Endodermal cell (in vitro differentiated cells): Measurements from ENCODE around the gene ADGRL3. TPM values are rescaled to one million over a fixed set of nuclear protein-coding genes. Genes with fewer than 3 reads are reported as not detected.

Source experiments
- DNase-seq: peaks from one replicate; pipeline ENCODE4 v3.0.0-alpha.2; 2017
- H3K27ac ChIP-seq: 2 replicates; pipeline ENCODE4 v1.5.1; 2013; ENCODE audit warnings: mild to moderate bottlenecking, low read depth, low read length, moderate library complexity
- H3K27me3 ChIP-seq: 2 replicates; pipeline ENCODE4 v1.6.1; 2013; ENCODE audit warnings: mild to moderate bottlenecking, low read length, moderate library complexity; ENCODE audit not compliant: insufficient read depth, control insufficient read depth, poor library complexity, severe bottlenecking
- H3K36me3 ChIP-seq: 2 replicates; pipeline ENCODE4 v1.7.0; 2013; ENCODE audit warnings: mild to moderate bottlenecking, low read length, moderate library complexity; ENCODE audit not compliant: control insufficient read depth, insufficient read depth
- H3K4me1 ChIP-seq: one replicate; pipeline ENCODE4 v1.7.0; 2013; ENCODE audit warnings: low read length; ENCODE audit not compliant: control insufficient read depth, insufficient read depth
- H3K4me3 ChIP-seq: 2 replicates; pipeline ENCODE4 v1.5.1; 2013; ENCODE audit warnings: mild to moderate bottlenecking, low read length, moderate library complexity
- H3K9ac ChIP-seq: 2 replicates; pipeline ENCODE4 v1.6.1; 2013; ENCODE audit warnings: mild to moderate bottlenecking, low read length, moderate library complexity; ENCODE audit not compliant: poor library complexity, severe bottlenecking; ENCODE audit errors: extremely low read depth
- H3K9me3 ChIP-seq: 2 replicates; pipeline ENCODE4 v1.6.1; 2013; ENCODE audit warnings: mild to moderate bottlenecking, low read length, moderate library complexity; ENCODE audit not compliant: control insufficient read depth
- H3K27ac Mint-ChIP-seq: 2 replicates; pipeline ENCODE4 v1.8.0; 2020; ENCODE audit warnings: mixed read lengths
- H3K27me3 Mint-ChIP-seq: 2 replicates; pipeline ENCODE4 v1.8.0; 2021; ENCODE audit warnings: mild to moderate bottlenecking, mixed read lengths; ENCODE audit not compliant: insufficient read depth
- H3K36me3 Mint-ChIP-seq: 2 replicates; pipeline ENCODE4 v1.8.0; 2020; ENCODE audit warnings: low read depth, mixed read lengths
- H3K4me1 Mint-ChIP-seq: 2 replicates; pipeline ENCODE4 v1.8.0; 2020; ENCODE audit warnings: mixed read lengths
- H3K4me3 Mint-ChIP-seq: 2 replicates; pipeline ENCODE4 v1.8.0; 2020; ENCODE audit warnings: mild to moderate bottlenecking, moderate library complexity, mixed read lengths
- H3K9me3 Mint-ChIP-seq: 2 replicates; pipeline ENCODE4 v1.8.0; 2020; ENCODE audit warnings: mild to moderate bottlenecking, mixed read lengths
- CTCF ChIP-seq: fragments of 200-600 bp; sonication (generic); conservative IDR thresholded peaks from 2 replicates; pipeline ENCODE4 v1.5.0; 2021; ENCODE audit warnings: antibody characterized with exemption, mild to moderate bottlenecking
- WGBS, 2 experiments: methylation state at CpG; one replicate each; pipeline versions ENCODE4 v1.1.5 to v1.1.7; 2013; ENCODE audit warnings: missing lambda C conversion rate in 2 of 2, mixed read lengths in 1 of 2; ENCODE audit not compliant: insufficient coverage in 1 of 2, insufficient read length in 1 of 2; 5-methylcytosine and 5-hydroxymethylcytosine counted together
- total RNA-seq, 2 donors: library from RNA; stranded (reverse); fragmentation: NEBNext Ultra II Directional in 1 of 2; extraction: Animal tissue kit (Norgen Biotek cat#: 25700) in 1 of 2; gene quantifications; 2 replicates in 1 of 2; 3 replicates in 1 of 2; pipeline ENCODE4 v1.2.1, GENCODE V29; 2021

ADGRL3 gene
- total RNA-seq, 2 donors from 2014 or later, result 9.9 to 10.3 TPM

GRCh38 chr4:61994036-61994435 lies 793.9 kb downstream of the ADGRL3 start:
- H3K9ac ChIP-seq, result no peak overlapping the region
- no peaks in the 10 kb centered on the region for H3K9me3 ChIP-seq
- H3K27ac ChIP-seq, result no peak overlapping the region
- no peaks in the 10 kb centered on the region for H3K27me3 ChIP-seq
- H3K4me3 ChIP-seq, result no peak overlapping the region
- TF ChIP-seq CTCF, result no peak
- no peaks in the 10 kb centered on the region for H3K9me3 Mint-ChIP-seq
- H3K4me3 Mint-ChIP-seq, result no peak overlapping the region
- H3K27ac Mint-ChIP-seq, result no peak overlapping the region
- H3K36me3 Mint-ChIP-seq, result no peaks in the 10 kb centered on the region
- no peak for DNase-seq
- H3K4me1 Mint-ChIP-seq, result peaks cover 4% of the 10 kb centered on the region
- WGBS, 2 experiments, result 92 to 96% methylated on average over 5 to 6 of the region's 6 CpGs
- no peaks in the 10 kb centered on the region for H3K27me3 Mint-ChIP-seq
- no peaks in the 10 kb centered on the region for H3K4me1 ChIP-seq
- no peaks in the 10 kb centered on the region for H3K36me3 ChIP-seq

DNA sequence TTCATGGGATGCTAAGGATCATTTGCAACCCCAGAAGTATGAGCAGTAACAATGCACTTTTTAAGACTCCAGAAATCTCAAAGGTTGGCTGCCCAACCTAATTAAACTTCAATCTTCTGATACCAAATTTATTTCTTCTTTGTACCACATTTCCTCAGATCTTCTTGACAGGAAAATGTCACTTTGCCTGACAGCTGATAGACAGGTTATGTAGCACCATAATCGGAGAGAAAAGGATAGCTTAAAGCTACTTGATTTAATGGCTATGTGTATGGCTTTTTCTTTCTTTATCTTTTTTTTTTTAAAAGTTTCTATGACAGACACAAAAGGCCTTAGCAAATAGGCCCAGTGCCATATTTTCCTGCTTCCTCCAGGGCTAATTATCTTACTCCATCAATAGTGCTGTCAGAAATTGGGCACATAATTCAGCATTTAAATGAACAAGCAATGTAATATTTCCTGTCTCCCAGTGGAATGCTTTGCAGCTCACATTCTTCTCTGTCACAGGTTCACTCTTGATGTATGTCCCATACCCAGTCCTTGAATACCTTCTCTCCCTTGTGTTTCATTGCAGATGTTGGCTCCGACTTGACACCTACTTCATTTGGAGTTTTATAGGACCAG lies 795.7 kb downstream of the ADGRL3 start:
- H3K27ac Mint-ChIP-seq, result no peak overlapping the region
- WGBS, 2 experiments, result 97% methylated on average over 2 of the region's 2 CpGs; no CpG with 5 or more reads in 1 of the 2 experiments
- no peaks in the 10 kb centered on the region for H3K36me3 Mint-ChIP-seq

DNA sequence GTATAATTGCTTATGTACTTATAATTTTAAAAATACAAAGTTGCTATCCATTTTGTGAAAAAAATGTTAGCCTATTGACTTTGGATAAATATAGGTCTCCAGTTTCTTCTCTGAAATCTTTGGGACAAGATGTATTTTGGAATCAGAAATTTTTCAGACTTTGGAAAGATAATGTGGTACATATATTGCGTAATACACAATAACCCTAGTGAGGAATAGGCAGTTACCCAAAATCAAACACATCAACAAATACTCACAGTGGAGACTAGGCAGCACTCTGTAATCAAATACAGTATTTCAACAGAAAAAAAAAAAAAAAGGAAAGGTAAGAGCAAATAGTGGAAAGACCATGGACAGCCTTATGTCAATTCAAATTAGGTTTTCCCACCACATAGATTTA lies 796.8 kb downstream of the ADGRL3 start:
- no peak for DNase-seq
- Mint-ChIP-seq H3K27ac (no peak overlapping the region), H3K27me3 (no peaks in the 10 kb centered on the region), H3K4me3 (no peak overlapping the region), H3K4me1 (peaks cover 6% of the 10 kb centered on the region), H3K36me3 (no peaks in the 10 kb centered on the region), H3K9me3 (no peaks in the 10 kb centered on the region)
- TF ChIP-seq CTCF, result no peak
- 80% methylated on average over 1 of the region's 1 CpG; no CpG with 5 or more reads in 1 of the 2 experiments for WGBS, 2 experiments
- no peaks in the 10 kb centered on the region for H3K27me3 ChIP-seq
- no peaks in the 10 kb centered on the region for H3K4me1 ChIP-seq
- no peak overlapping the region for H3K27ac ChIP-seq
- no peaks in the 10 kb centered on the region for H3K36me3 ChIP-seq
- no peaks in the 10 kb centered on the region for H3K9me3 ChIP-seq
- no peak overlapping the region for H3K4me3 ChIP-seq
- H3K9ac ChIP-seq, result no peak overlapping the region

More for the DNA sequence above, 795.7 kb downstream of the ADGRL3 start:
- Mint-ChIP-seq H3K9me3 (no peaks in the 10 kb centered on the region), H3K4me1 (peaks cover 4% of the 10 kb centered on the region), H3K27me3 (no peaks in the 10 kb centered on the region), H3K4me3 (no peak overlapping the region)
- H3K27me3 ChIP-seq, result no peaks in the 10 kb centered on the region
- H3K4me1 ChIP-seq, result no peaks in the 10 kb centered on the region
- no peak overlapping the region for H3K27ac ChIP-seq
- DNase-seq, result no peak
- H3K4me3 ChIP-seq, result no peak overlapping the region
- no peaks in the 10 kb centered on the region for H3K9me3 ChIP-seq
- H3K36me3 ChIP-seq, result no peaks in the 10 kb centered on the region
- no peak for TF ChIP-seq CTCF
- H3K9ac ChIP-seq, result no peak overlapping the region
